Caco-2 (cell line): ENCODE data around the gene FCHSD1. TPM values are rescaled to one million over a fixed set of nuclear protein-coding genes. Genes with fewer than 3 reads are reported as not detected.

Experiments used
- BruUV-seq: library from RNA; stranded (reverse); fragments of 400-500 nt; replicated peaks from 2 replicates; lab custom pipeline; 2021; lab: Mats Ljungman, UMichigan
- CTCF ChIA-PET: fragments of 300-600 bp; sonication (Branson Sonifier 250); formaldehyde crosslinking; loops from one replicate; lab custom pipeline; 2022; ENCODE audit warnings: antibody characterized with exemption; lab: Charles Lee
- POLR2A ChIA-PET: fragments of 300-600 bp; sonication (Branson Sonifier 250); formaldehyde crosslinking; loops from one replicate; lab custom pipeline; 2022; ENCODE audit warnings: antibody characterized with exemption; lab: Charles Lee
- DNase-seq, 2 experiments: peaks; one replicate each; pipeline versions ENCODE4 v3.0.0 to v3.0.0-alpha.2; 2020 to 2022
- H3K27me3 ChIP-seq: replicated peaks from 2 replicates; pipeline ENCODE4 v1.6.0; 2011; ENCODE audit warnings: low read length; ENCODE audit not compliant: control insufficient read depth, insufficient read depth
- H3K36me3 ChIP-seq: 2 replicates; pipeline ENCODE4 v1.5.1; 2011; ENCODE audit warnings: low read length; ENCODE audit not compliant: control insufficient read depth, insufficient read depth
- H3K4me1 ChIP-seq: fragments of 250-450 bp; sonication (Bioruptor Pico); 2 replicates; pipeline ENCODE4 v1.5.1; 2020; ENCODE audit warnings: mild to moderate bottlenecking
- H3K4me3 ChIP-seq: 2 replicates; pipeline ENCODE4 v1.5.1; 2011; ENCODE audit warnings: low read depth, mild to moderate bottlenecking, control low read depth, low read length
- H3K9me3 ChIP-seq: fragments of 250-450 bp; sonication (Bioruptor Pico); 2 replicates; pipeline ENCODE4 v1.5.1; 2020; ENCODE audit warnings: mild to moderate bottlenecking, moderate library complexity
- H3K27ac Mint-ChIP-seq: one replicate; pipeline ENCODE4 v1.8.0; 2022; ENCODE audit warnings: mixed read lengths; ENCODE audit not compliant: unreplicated experiment
- H3K27me3 Mint-ChIP-seq: one replicate; pipeline ENCODE4 v1.8.0; 2022; ENCODE audit warnings: mixed read lengths; ENCODE audit not compliant: insufficient read depth, unreplicated experiment
- H3K36me3 Mint-ChIP-seq: one replicate; pipeline ENCODE4 v1.8.0; 2022; ENCODE audit warnings: mild to moderate bottlenecking, mixed read lengths; ENCODE audit not compliant: insufficient read depth, unreplicated experiment
- H3K4me1 Mint-ChIP-seq: one replicate; pipeline ENCODE4 v1.8.0; 2022; ENCODE audit warnings: low read depth, mixed read lengths; ENCODE audit not compliant: unreplicated experiment
- H3K4me3 Mint-ChIP-seq: one replicate; pipeline ENCODE4 v1.8.0; 2022; ENCODE audit warnings: mild to moderate bottlenecking, moderate library complexity, mixed read lengths; ENCODE audit not compliant: unreplicated experiment
- H3K9me3 Mint-ChIP-seq: one replicate; pipeline ENCODE4 v1.8.0; 2022; ENCODE audit warnings: mixed read lengths; ENCODE audit not compliant: unreplicated experiment
- CTCF ChIP-seq, 2 experiments: fragments of 200-600 bp in 1 of 2; IDR thresholded peaks; 1 replicate in 1 of 2; 2 replicates in 1 of 2; pipeline versions ENCODE4 v1.5.1 to v1.8.0; 2011 to 2022; ENCODE audit warnings: antibody characterized with exemption in 1 of 2, control low read depth in 1 of 2, inconsistent platforms in 1 of 2, low read depth in 1 of 2, low read length in 1 of 2, mild to moderate bottlenecking in 1 of 2, moderate library complexity in 1 of 2; ENCODE audit not compliant: insufficient read depth in 1 of 2, severe bottlenecking in 1 of 2, unreplicated experiment in 1 of 2
- intact Hi-C: fragments of 100-400 bp; cut with micrococcal nuclease; formaldehyde crosslinking; loops from one replicate; pipeline ENCODE4 v1.10.0; 2022; ENCODE audit not compliant: unreplicated experiment
- total RNA-seq: library from RNA; stranded (reverse); gene quantifications from 2 replicates; pipeline ENCODE4 v1.2.3, GENCODE V29; 2022

Gene FCHSD1
- total RNA-seq, 1 experiment from 2014 or later: 25.0 TPM

- no peak overlapping the region for H3K27ac Mint-ChIP-seq
- H3K9me3 Mint-ChIP-seq: no peaks in the 10 kb centered on the region
- Histone ChIP-seq H3K9me3 (no peaks in the 10 kb centered on the region), H3K36me3 (no peaks in the 10 kb centered on the region), H3K4me3 (no peak overlapping the region), H3K4me1 (no peaks in the 10 kb centered on the region), H3K27me3 (no peaks in the 10 kb centered on the region)
- H3K36me3 Mint-ChIP-seq: peaks cover 6% of the 10 kb centered on the region
- CTCF ChIA-PET: no interaction called here
- no peak for TF ChIP-seq CTCF (IDR thresholded peaks at IDR 0.05; ENCODE audit: insufficient read depth in 1 of 2, low read depth in 1 of 2, low read length in 1 of 2, severe bottlenecking in 1 of 2, unreplicated experiment in 1 of 2)
- peaks cover 5% of the 10 kb centered on the region for H3K4me1 Mint-ChIP-seq
- H3K4me3 Mint-ChIP-seq: no peak overlapping the region
- intact Hi-C loops: no loop called here
- no TSS peak for BruUV-seq
- no peaks in the 10 kb centered on the region for H3K27me3 Mint-ChIP-seq
- POLR2A ChIA-PET: no interaction called here
- no peak for DNase-seq
These were observed 23.5 kb upstream of the FCHSD1 start for GRCh38 chr5:141674747-141675146.

GRCh38 chr5:141672841-141673813 lies 21.9 kb upstream of the FCHSD1 start:
- H3K4me1 ChIP-seq: no peaks in the 10 kb centered on the region
- ChIA-PET POLR2A (no interaction called here), CTCF (interaction anchor here (0.6 kb wide), 1 partner anchor 257 kb away, joined by 3 read pairs; no protein-coding TSS in a partner anchor)
- no peak for TF ChIP-seq CTCF (IDR thresholded peaks at IDR 0.05; ENCODE audit: insufficient read depth in 1 of 2, low read depth in 1 of 2, low read length in 1 of 2, severe bottlenecking in 1 of 2, unreplicated experiment in 1 of 2)
- Mint-ChIP-seq H3K4me3 (no peak overlapping the region), H3K27ac (no peak overlapping the region), H3K9me3 (no peaks in the 10 kb centered on the region), H3K27me3 (no peaks in the 10 kb centered on the region), H3K36me3 (peaks cover under 1% of the 10 kb centered on the region), H3K4me1 (peaks cover 1% of the 10 kb centered on the region)
- intact Hi-C loops: no loop called here
- no peaks in the 10 kb centered on the region for H3K27me3 ChIP-seq
- H3K36me3 ChIP-seq: no peaks in the 10 kb centered on the region
- no peak for DNase-seq
- no peaks in the 10 kb centered on the region for H3K9me3 ChIP-seq
- no peak overlapping the region for H3K4me3 ChIP-seq
- BruUV-seq: no TSS peak

GRCh38 chr5:141672071-141672840 lies 21.0 kb upstream of the FCHSD1 start:
- POLR2A ChIA-PET: no interaction called here
- TF ChIP-seq CTCF (IDR thresholded peaks at IDR 0.05; ENCODE audit: insufficient read depth in 1 of 2, low read depth in 1 of 2, low read length in 1 of 2, severe bottlenecking in 1 of 2, unreplicated experiment in 1 of 2): no peak
- Mint-ChIP-seq H3K27ac (no peak overlapping the region), H3K4me1 (no peaks in the 10 kb centered on the region), H3K4me3 (no peak overlapping the region), H3K36me3 (no peaks in the 10 kb centered on the region), H3K27me3 (no peaks in the 10 kb centered on the region), H3K9me3 (no peaks in the 10 kb centered on the region)
- BruUV-seq: no TSS peak
- intact Hi-C loops: no loop called here
- no peaks in the 10 kb centered on the region for H3K9me3 ChIP-seq
- no peaks in the 10 kb centered on the region for H3K4me1 ChIP-seq
- no peaks in the 10 kb centered on the region for H3K27me3 ChIP-seq
- no peaks in the 10 kb centered on the region for H3K36me3 ChIP-seq
- no peak for DNase-seq
- H3K4me3 ChIP-seq: no peak overlapping the region
- CTCF ChIA-PET: no interaction called here
